HEK293 (cell line): ENCODE measurements around the gene HSPE1.

Source experiments
- CTCF ChIA-PET: fragments of 350-600 bp; formaldehyde crosslinking; extraction: SDS; loops from one replicate; lab custom pipeline; 2021; ENCODE audit warnings: antibody characterized with exemption; lab: Yijun Ruan, JAX
- POLR2A ChIA-PET: fragments of 300-600 bp; formaldehyde crosslinking; extraction: SDS; loops from one replicate; lab custom pipeline; 2020; ENCODE audit warnings: antibody characterized with exemption, inconsistent platforms; lab: Yijun Ruan, JAX
- H3K27ac ChIP-seq: fragments of 200-500 bp; sonication (Bioruptor generic); 2 replicates; pipeline ENCODE4 v1.5.1; 2014; ENCODE audit warnings: low read depth, low read length, control low read depth, inconsistent platforms; ENCODE audit errors: extremely low read depth
- H3K36me3 ChIP-seq, 2 experiments: fragments of 200-500 bp in 1 of 2; sonication (Bioruptor generic) in 1 of 2; 1 replicate in 1 of 2; 2 replicates in 1 of 2; pipeline ENCODE4 v1.5.1; 2014 to 2017; ENCODE audit warnings: inconsistent platforms in 2 of 2, low read length in 2 of 2; ENCODE audit not compliant: control insufficient read depth in 2 of 2, insufficient read depth in 1 of 2
- H3K4me1 ChIP-seq: fragments of 200-500 bp; sonication (Bioruptor generic); 2 replicates; pipeline ENCODE4 v1.5.1; 2014; ENCODE audit warnings: mild to moderate bottlenecking, low read length, inconsistent platforms; ENCODE audit not compliant: control insufficient read depth, insufficient read depth
- H3K4me3 ChIP-seq: 2 replicates; pipeline ENCODE4 v1.5.1; 2011; ENCODE audit warnings: low read depth, mild to moderate bottlenecking, control low read depth, low read length, moderate library complexity
- H3K9me3 ChIP-seq: fragments of 200-500 bp; sonication (Bioruptor generic); 2 replicates; pipeline ENCODE4 v1.5.1; 2014; ENCODE audit warnings: low read depth, low read length, inconsistent platforms; ENCODE audit not compliant: control insufficient read depth, insufficient read depth
- EGR2 ChIP-seq: fragments of 450-650 bp; formaldehyde crosslinking; IDR thresholded peaks from 2 replicates; pipeline ENCODE4 v1.5.1; 2016; ENCODE audit warnings: low read depth, missing biosample characterization, missing genetic modification characterization
- HOXA7 ChIP-seq: sonication (generic); formaldehyde crosslinking; IDR thresholded peaks from 2 replicates; pipeline ENCODE4 v1.8.1; 2022; ENCODE audit warnings: missing genetic modification reagents, borderline replicate concordance
- PATZ1 ChIP-seq: fragments of 450-650 bp; formaldehyde crosslinking; IDR thresholded peaks from 2 replicates; pipeline ENCODE4 v1.5.1; 2016; ENCODE audit warnings: missing biosample characterization, missing genetic modification characterization
- PRDM4 ChIP-seq: fragments of 450-650 bp; formaldehyde crosslinking; IDR thresholded peaks from 2 replicates; pipeline ENCODE4 v1.5.1; 2017; ENCODE audit warnings: missing biosample characterization, missing genetic modification characterization
- RBAK ChIP-seq: fragments of 450-650 bp; formaldehyde crosslinking; IDR thresholded peaks from 2 replicates; pipeline ENCODE4 v1.5.1; 2016; ENCODE audit warnings: missing biosample characterization, missing genetic modification characterization
- SALL2 ChIP-seq: fragments of 450-650 bp; formaldehyde crosslinking; IDR thresholded peaks from 2 replicates; pipeline ENCODE4 v1.5.0; 2017; ENCODE audit warnings: missing biosample characterization, mild to moderate bottlenecking, missing genetic modification characterization, borderline replicate concordance
- ZBTB1 ChIP-seq: fragments of 450-650 bp; formaldehyde crosslinking; IDR thresholded peaks from 2 replicates; pipeline ENCODE4 v1.5.1; 2016; ENCODE audit warnings: missing biosample characterization, missing genetic modification characterization
- ZBTB10 ChIP-seq: fragments of 450-650 bp; formaldehyde crosslinking; IDR thresholded peaks from 2 replicates; pipeline ENCODE4 v1.5.1; 2016; ENCODE audit warnings: missing biosample characterization, missing genetic modification characterization
- ZBTB49 ChIP-seq: fragments of 450-650 bp; formaldehyde crosslinking; IDR thresholded peaks from 2 replicates; pipeline ENCODE4 v1.5.1; 2016; ENCODE audit warnings: missing biosample characterization, missing genetic modification characterization, low read depth
- ZNF133 ChIP-seq: fragments of 450-650 bp; formaldehyde crosslinking; IDR thresholded peaks from 2 replicates; pipeline ENCODE4 v1.5.1; 2016; ENCODE audit warnings: missing biosample characterization, missing genetic modification characterization
- ZNF140 ChIP-seq: fragments of 450-650 bp; formaldehyde crosslinking; IDR thresholded peaks from 2 replicates; pipeline ENCODE4 v1.5.1; 2016; ENCODE audit warnings: missing biosample characterization, missing genetic modification characterization
- ZNF148 ChIP-seq: fragments of 450-650 bp; formaldehyde crosslinking; IDR thresholded peaks from 2 replicates; pipeline ENCODE4 v1.5.0; 2017; ENCODE audit warnings: missing biosample characterization, missing genetic modification characterization, borderline replicate concordance
- ZNF184 ChIP-seq: fragments of 450-650 bp; IDR thresholded peaks from 2 replicates; pipeline ENCODE4 v1.5.1; 2018; ENCODE audit warnings: missing biosample characterization, mild to moderate bottlenecking, missing genetic modification characterization
- ZNF266 ChIP-seq: fragments of 450-650 bp; formaldehyde crosslinking; IDR thresholded peaks from 2 replicates; pipeline ENCODE4 v1.5.1; 2016; ENCODE audit warnings: missing biosample characterization, missing genetic modification characterization, low read depth
- ZNF292 ChIP-seq: fragments of 450-650 bp; formaldehyde crosslinking; IDR thresholded peaks from 2 replicates; pipeline ENCODE4 v1.5.1; 2016; ENCODE audit warnings: low read depth, missing biosample characterization, missing genetic modification characterization, borderline replicate concordance
- ZNF335 ChIP-seq: fragments of 450-650 bp; formaldehyde crosslinking; conservative IDR thresholded peaks from 2 replicates; pipeline ENCODE4 v1.5.1; 2016; ENCODE audit warnings: missing biosample characterization, missing genetic modification characterization
- ZNF426 ChIP-seq: fragments of 450-650 bp; formaldehyde crosslinking; IDR thresholded peaks from 2 replicates; pipeline ENCODE4 v1.5.1; 2017; ENCODE audit warnings: missing biosample characterization, missing genetic modification characterization, mild to moderate bottlenecking, inconsistent platforms, moderate library complexity
- ZNF433 ChIP-seq: fragments of 450-650 bp; formaldehyde crosslinking; IDR thresholded peaks from 2 replicates; pipeline ENCODE4 v1.5.1; 2016; ENCODE audit warnings: missing biosample characterization, missing genetic modification characterization, low read depth
- ZNF510 ChIP-seq: fragments of 450-650 bp; formaldehyde crosslinking; IDR thresholded peaks from 2 replicates; pipeline ENCODE4 v1.5.1; 2018; ENCODE audit warnings: mild to moderate bottlenecking, missing genetic modification characterization, missing biosample characterization; ENCODE audit not compliant: insufficient replicate concordance
- ZNF521 ChIP-seq: fragments of 450-650 bp; formaldehyde crosslinking; IDR thresholded peaks from 2 replicates; pipeline ENCODE4 v1.5.1; 2017; ENCODE audit warnings: missing biosample characterization, mild to moderate bottlenecking, missing genetic modification characterization
- ZNF560 ChIP-seq: fragments of 450-650 bp; formaldehyde crosslinking; IDR thresholded peaks from 2 replicates; pipeline ENCODE4 v1.5.1; 2017; ENCODE audit warnings: missing biosample characterization, missing genetic modification characterization, borderline replicate concordance
- ZNF626 ChIP-seq: fragments of 450-650 bp; sonication (Bioruptor Pico); formaldehyde crosslinking; IDR thresholded peaks from 2 replicates; pipeline ENCODE4 v1.5.1; 2018; ENCODE audit warnings: missing biosample characterization, missing genetic modification characterization, inconsistent platforms
- ZNF701 ChIP-seq: fragments of 450-650 bp; formaldehyde crosslinking; IDR thresholded peaks from 2 replicates; pipeline ENCODE4 v1.5.1; 2016; ENCODE audit warnings: missing biosample characterization, missing genetic modification characterization
- ZSCAN16 ChIP-seq: fragments of 450-650 bp; formaldehyde crosslinking; IDR thresholded peaks from 2 replicates; pipeline ENCODE4 v1.5.1; 2016; ENCODE audit warnings: missing biosample characterization, missing genetic modification characterization

HSPE1 gene

GRCh38 chr2:197515739-197516392, 15.7 kb downstream of the HSPE1 start, which contains the start of gene MOB4:
TSS of gene MOB4 (plus strand) at chr2:197516066. CDS start at chr2:197516087, 21 bp downstream.
- H3K27ac ChIP-seq: peak within 1 kb of the TSS; percentile 87
- H3K4me1 ChIP-seq: peaks cover 2% of the 10 kb centered on the region; the same call in 1 of the 2 replicates
- no peaks in the 10 kb centered on the region for H3K9me3 ChIP-seq
- ChIA-PET CTCF (no interaction called here), POLR2A (interaction anchor here (1.1 to 6.0 kb wide), 10 partner anchors 8 to 266 kb away, joined by 3 to 85 read pairs (median 6); partner anchors contain the start of genes COQ10B, HSPD1, HSPE1 and MARS2)
- H3K36me3 ChIP-seq: peaks cover 0 to 8% of the 10 kb centered on the region in 2 experiments; a peak in 2 of 3 replicates
- H3K4me3 ChIP-seq: peak within 1 kb of the TSS; percentile 99
- TF ChIP-seq ZNF140 (no peak), ZNF560 (no peak), SALL2 (tag by site-specific recombination) (no peak), ZNF701 (tag by site-specific recombination) (no peak), ZBTB1 (no peak), PATZ1 (peak; percentile 72), HOXA7 (no peak), ZNF510 (tag by site-specific recombination) (no peak), RBAK (tag by site-specific recombination) (no peak), ZNF133 (tag by site-specific recombination) (no peak), ZNF266 (tag by site-specific recombination) (no peak), ZBTB10 (peak; percentile 23; the same call in 1 of the 2 replicates), ZNF433 (tag by site-specific recombination) (no peak), ZBTB49 (tag by site-specific recombination) (no peak), ZNF426 (tag by site-specific recombination) (no peak), PRDM4 (peak; percentile 83), ZNF292 (tag by site-specific recombination) (no peak), ZNF184 (tag by site-specific recombination) (no peak), ZNF521 (tag by site-specific recombination) (no peak), ZSCAN16 (tag by site-specific recombination) (no peak), EGR2 (no peak), ZNF148 (tag by site-specific recombination) (no peak), ZNF335 (tag by site-specific recombination) (peak; percentile 85), ZNF626 (no peak)
